ENCODE data around the gene E2F2.

Gene E2F2

DNA sequence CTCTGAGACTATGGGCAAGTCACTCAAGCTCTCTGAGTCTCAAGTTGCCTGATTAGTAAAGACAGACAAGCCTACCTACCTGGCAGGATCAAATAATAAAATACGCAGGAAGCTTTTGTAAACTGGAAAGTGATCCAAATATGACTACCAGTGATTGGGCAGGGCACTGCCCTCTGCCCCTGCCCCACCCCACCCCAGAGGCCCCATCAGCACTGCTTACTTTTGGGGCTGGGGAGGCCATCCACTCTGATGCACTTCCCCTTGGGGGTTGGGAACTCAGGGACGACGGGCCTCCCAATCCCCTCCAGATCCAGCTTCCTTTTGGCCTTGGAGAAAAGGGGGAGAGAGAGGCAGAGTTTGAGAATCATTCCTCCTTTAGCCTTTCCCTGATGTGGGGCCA lies 6.9 kb downstream of the E2F2 start:
- H3K36me3 ChIP-seq (ENCODE audit: control insufficient read depth in 4 of 4, insufficient read depth in 4 of 4, low read length in 3 of 4), result peaks cover 0 to 23% (median 10%) of the 10 kb centered on the region in 4 experiments
- no peaks in the 10 kb centered on the region for H3K27me3 ChIP-seq (replicated peaks in 2 of 5; ENCODE audit: control insufficient read depth in 4 of 5, insufficient read depth in 5 of 5, low read length in 4 of 5)
- H3K27ac ChIP-seq (ENCODE audit: insufficient read depth in 1 of 2, low read depth in 1 of 2, low read length in 2 of 2, poor library complexity in 1 of 2, severe bottlenecking in 2 of 2), result no peak overlapping the region
- POLR2A ChIA-PET, result interaction anchor here (0.8 to 1.4 kb wide), 2 partner anchors 26 to 34 kb away, joined by 4 to 8 read pairs; no protein-coding TSS in a partner anchor
- peaks cover 26 to 59% (median 54%) of the 10 kb centered on the region in 4 experiments for H3K4me1 ChIP-seq (ENCODE audit: control extremely low read depth in 1 of 4, control insufficient read depth in 4 of 4, insufficient read depth in 4 of 4, low read length in 3 of 4)
- H3K4me3 ChIP-seq (ENCODE audit: control insufficient read depth in 1 of 7, extremely low read depth in 1 of 7, insufficient read depth in 4 of 7, low read depth in 2 of 7, low read length in 6 of 7), result no peak overlapping the region
- DNase-seq, result no peak
- CTCF ChIA-PET, result interaction anchor here (0.9 to 7.7 kb wide), 12 partner anchors 9 to 115 kb away, joined by 3 to 98 read pairs (median 4); no protein-coding TSS in a partner anchor
- no peaks in the 10 kb centered on the region for H3K9me3 ChIP-seq (ENCODE audit: control extremely low read depth in 1 of 5, control insufficient read depth in 4 of 5, insufficient read depth in 2 of 5, low read depth in 1 of 5, low read length in 4 of 5)
- WGBS (ENCODE audit: insufficient coverage), result 100% methylated on average over 1 of the region's 3 CpGs

DNA sequence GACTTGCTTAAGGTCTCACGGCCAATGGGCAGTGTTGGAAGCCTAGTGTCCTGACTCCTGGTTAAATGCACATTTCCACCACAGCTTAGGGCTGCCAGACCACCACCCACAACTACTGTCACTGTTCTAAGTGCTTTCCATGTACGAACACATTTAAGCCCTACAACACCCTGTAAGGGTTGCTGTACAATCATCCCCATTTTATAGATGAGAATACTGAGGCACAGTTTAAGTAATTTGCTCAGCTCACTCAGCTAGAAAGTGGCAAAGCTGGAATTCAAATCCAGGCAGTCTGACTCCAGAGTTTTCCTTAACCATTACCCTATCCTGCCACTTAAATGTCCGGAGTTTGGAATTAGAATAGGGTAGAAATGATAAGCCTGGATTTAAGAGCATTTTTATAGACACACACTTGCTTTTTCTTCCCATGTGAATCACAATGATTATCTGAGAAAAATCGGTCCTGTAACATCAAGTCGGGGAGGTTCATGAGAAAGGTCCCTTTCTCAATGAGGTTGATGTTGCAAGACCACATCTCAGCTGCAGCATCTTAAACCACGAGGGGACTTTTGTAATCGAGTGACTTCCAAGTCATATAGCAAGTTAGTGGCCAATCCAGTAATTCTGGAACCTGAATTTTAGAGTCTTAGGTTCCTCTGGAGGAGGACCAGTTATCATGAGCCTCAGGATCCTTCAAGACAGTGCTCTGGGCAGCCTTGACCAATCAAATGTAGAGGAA lies 8.6 kb downstream of the E2F2 start:
- Histone ChIP-seq H3K9me3 (ENCODE audit: control extremely low read depth in 1 of 5, control insufficient read depth in 4 of 5, insufficient read depth in 2 of 5, low read depth in 1 of 5, low read length in 4 of 5) (no peaks in the 10 kb centered on the region), H3K4me1 (ENCODE audit: control extremely low read depth in 1 of 4, control insufficient read depth in 4 of 4, insufficient read depth in 4 of 4, low read length in 3 of 4) (peaks cover 13 to 42% (median 36%) of the 10 kb centered on the region in 4 experiments), H3K4me3 (ENCODE audit: control insufficient read depth in 1 of 7, extremely low read depth in 1 of 7, insufficient read depth in 4 of 7, low read depth in 2 of 7, low read length in 6 of 7) (no peak overlapping the region), H3K27me3 (replicated peaks in 2 of 5; ENCODE audit: control insufficient read depth in 4 of 5, insufficient read depth in 5 of 5, low read length in 4 of 5) (no peaks in the 10 kb centered on the region), H3K27ac (ENCODE audit: insufficient read depth in 1 of 2, low read depth in 1 of 2, low read length in 2 of 2, poor library complexity in 1 of 2, severe bottlenecking in 2 of 2) (no peak overlapping the region), H3K36me3 (ENCODE audit: control insufficient read depth in 4 of 4, insufficient read depth in 4 of 4, low read length in 3 of 4) (peaks cover 0 to 34% (median 18%) of the 10 kb centered on the region in 4 experiments)
- ChIA-PET CTCF (interaction anchor here (0.8 to 2.0 kb wide), 6 partner anchors 9 to 342 kb away, joined by 3 to 9 read pairs (median 4); partner anchors contain the start of gene E2F2), POLR2A (no interaction called here)
- 68% methylated on average over 5 of the region's 7 CpGs for WGBS (ENCODE audit: insufficient coverage)
- peak in 2 of 3 donors; percentile 69 to 80 for DNase-seq

DNA sequence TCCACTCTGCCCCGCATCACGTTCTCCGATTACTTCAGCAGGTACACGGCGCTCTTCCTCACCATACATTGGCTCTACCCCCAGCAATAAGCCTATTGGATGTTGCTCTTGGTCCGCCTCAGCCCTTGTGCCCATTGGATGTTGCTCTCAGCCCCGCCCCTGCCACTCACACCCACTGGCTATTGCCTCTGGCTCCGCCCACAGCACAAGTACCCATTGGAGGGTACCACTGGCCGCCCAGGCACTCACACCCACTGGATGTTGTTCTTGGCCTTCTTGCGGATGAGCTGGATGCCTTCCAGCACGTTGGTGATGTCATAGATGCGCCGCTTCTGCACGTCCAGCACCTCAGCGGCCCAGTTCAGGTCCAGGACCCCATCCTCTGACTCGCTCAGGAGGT lies 9.4 kb downstream of the E2F2 start:
- ChIA-PET POLR2A (no interaction called here), CTCF (interaction anchor here (1.0 to 2.0 kb wide), 6 partner anchors 18 to 343 kb away, joined by 3 to 9 read pairs (median 4); no protein-coding TSS in a partner anchor)

GRCh38 chr1:23517581-23517980 lies 13.5 kb downstream of the E2F2 start:
- Histone ChIP-seq H3K4me3 (ENCODE audit: control insufficient read depth in 1 of 7, extremely low read depth in 1 of 7, insufficient read depth in 4 of 7, low read depth in 2 of 7, low read length in 6 of 7) (no peak overlapping the region), H3K27me3 (replicated peaks in 2 of 5; ENCODE audit: control insufficient read depth in 4 of 5, insufficient read depth in 5 of 5, low read length in 4 of 5) (no peaks in the 10 kb centered on the region), H3K9me3 (ENCODE audit: control extremely low read depth in 1 of 5, control insufficient read depth in 4 of 5, insufficient read depth in 2 of 5, low read depth in 1 of 5, low read length in 4 of 5) (no peaks in the 10 kb centered on the region), H3K4me1 (ENCODE audit: control extremely low read depth in 1 of 4, control insufficient read depth in 4 of 4, insufficient read depth in 4 of 4, low read length in 3 of 4) (peaks cover 0 to under 1% (median 0%) of the 10 kb centered on the region in 4 experiments), H3K36me3 (ENCODE audit: control insufficient read depth in 4 of 4, insufficient read depth in 4 of 4, low read length in 3 of 4) (peaks cover 4 to 61% (median 35%) of the 10 kb centered on the region in 4 experiments), H3K27ac (ENCODE audit: insufficient read depth in 1 of 2, low read depth in 1 of 2, low read length in 2 of 2, poor library complexity in 1 of 2, severe bottlenecking in 2 of 2) (no peak overlapping the region)
- ChIA-PET POLR2A (no interaction called here), CTCF (interaction anchor here (0.9 to 4.7 kb wide), 4 partner anchors 9 to 22 kb away, joined by 3 to 41 read pairs (median 10); no protein-coding TSS in a partner anchor)
- 98% methylated on average over 7 of the region's 9 CpGs for WGBS (ENCODE audit: insufficient coverage)
- DNase-seq, result no peak

More for the DNA sequence above, 9.4 kb downstream of the E2F2 start:
- no peak overlapping the region for H3K4me3 ChIP-seq (ENCODE audit: control insufficient read depth in 1 of 7, extremely low read depth in 1 of 7, insufficient read depth in 4 of 7, low read depth in 2 of 7, low read length in 6 of 7)
- peaks cover 13 to 33% (median 28%) of the 10 kb centered on the region in 4 experiments for H3K4me1 ChIP-seq (ENCODE audit: control extremely low read depth in 1 of 4, control insufficient read depth in 4 of 4, insufficient read depth in 4 of 4, low read length in 3 of 4)
- H3K27ac ChIP-seq (ENCODE audit: insufficient read depth in 1 of 2, low read depth in 1 of 2, low read length in 2 of 2, poor library complexity in 1 of 2, severe bottlenecking in 2 of 2), result no peak overlapping the region
- no peaks in the 10 kb centered on the region for H3K27me3 ChIP-seq (replicated peaks in 2 of 5; ENCODE audit: control insufficient read depth in 4 of 5, insufficient read depth in 5 of 5, low read length in 4 of 5)
- H3K9me3 ChIP-seq (ENCODE audit: control extremely low read depth in 1 of 5, control insufficient read depth in 4 of 5, insufficient read depth in 2 of 5, low read depth in 1 of 5, low read length in 4 of 5), result no peaks in the 10 kb centered on the region
- peaks cover 0 to 38% (median 21%) of the 10 kb centered on the region in 4 experiments for H3K36me3 ChIP-seq (ENCODE audit: control insufficient read depth in 4 of 4, insufficient read depth in 4 of 4, low read length in 3 of 4)
- over 99% methylated on average over 14 of the region's 16 CpGs for WGBS (ENCODE audit: insufficient coverage)
- no peak for DNase-seq

- H3K27ac ChIP-seq (ENCODE audit: insufficient read depth in 1 of 2, low read depth in 1 of 2, low read length in 2 of 2, poor library complexity in 1 of 2, severe bottlenecking in 2 of 2), result no peak overlapping the region
- H3K36me3 ChIP-seq (ENCODE audit: control insufficient read depth in 4 of 4, insufficient read depth in 4 of 4, low read length in 3 of 4), result peaks cover 5 to 53% (median 30%) of the 10 kb centered on the region in 4 experiments
- H3K9me3 ChIP-seq (ENCODE audit: control extremely low read depth in 1 of 5, control insufficient read depth in 4 of 5, insufficient read depth in 2 of 5, low read depth in 1 of 5, low read length in 4 of 5), result no peaks in the 10 kb centered on the region
- ChIA-PET CTCF (interaction anchor here (1.2 to 4.5 kb wide), 6 partner anchors 9 to 24 kb away, joined by 3 to 41 read pairs (median 7); no protein-coding TSS in a partner anchor), POLR2A (no interaction called here)
- H3K4me1 ChIP-seq (ENCODE audit: control extremely low read depth in 1 of 4, control insufficient read depth in 4 of 4, insufficient read depth in 4 of 4, low read length in 3 of 4), result no peaks in the 10 kb centered on the region
- no peak overlapping the region for H3K4me3 ChIP-seq (ENCODE audit: control insufficient read depth in 1 of 7, extremely low read depth in 1 of 7, insufficient read depth in 4 of 7, low read depth in 2 of 7, low read length in 6 of 7)
- WGBS (ENCODE audit: insufficient coverage), result 100% methylated on average over 1 of the region's 4 CpGs
- no peak for DNase-seq
- H3K27me3 ChIP-seq (replicated peaks in 2 of 5; ENCODE audit: control insufficient read depth in 4 of 5, insufficient read depth in 5 of 5, low read length in 4 of 5), result no peaks in the 10 kb centered on the region
These were observed 15.1 kb downstream of the E2F2 start for GRCh38 chr1:23515905-23516304.

DNA sequence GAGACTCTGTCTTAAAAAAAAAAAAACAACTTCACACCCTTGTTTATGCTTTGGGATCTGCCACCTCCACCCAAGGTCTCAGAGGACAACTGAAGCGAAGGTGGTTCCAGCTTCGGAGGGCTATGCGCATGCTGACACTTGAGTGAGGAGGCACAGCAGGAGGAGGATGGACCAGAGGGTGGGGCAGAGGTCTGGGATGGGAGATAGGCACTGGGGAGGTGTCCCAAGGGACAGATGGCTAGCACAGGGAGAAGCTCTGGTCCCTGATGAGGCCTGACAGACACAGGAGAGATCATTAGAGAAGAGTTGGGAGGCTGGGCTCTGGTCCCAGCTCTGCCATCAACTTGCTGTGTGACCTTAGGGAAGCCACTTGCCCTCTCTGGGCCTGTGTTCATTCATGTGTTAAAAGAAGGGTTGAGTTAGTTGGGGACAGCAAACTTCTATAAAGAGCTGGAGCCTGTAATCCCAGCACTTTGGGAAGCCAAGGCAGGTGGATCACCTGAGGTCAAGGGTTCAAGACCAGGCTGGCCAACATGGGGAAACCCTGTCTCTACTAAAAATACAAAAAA lies 16.8 kb downstream of the E2F2 start:
- Histone ChIP-seq H3K27ac (ENCODE audit: insufficient read depth in 1 of 2, low read depth in 1 of 2, low read length in 2 of 2, poor library complexity in 1 of 2, severe bottlenecking in 2 of 2) (no peak overlapping the region), H3K36me3 (ENCODE audit: control insufficient read depth in 4 of 4, insufficient read depth in 4 of 4, low read length in 3 of 4) (peaks cover 12 to 57% (median 33%) of the 10 kb centered on the region in 4 experiments), H3K4me3 (ENCODE audit: control insufficient read depth in 1 of 7, extremely low read depth in 1 of 7, insufficient read depth in 4 of 7, low read depth in 2 of 7, low read length in 6 of 7) (no peak overlapping the region), H3K27me3 (replicated peaks in 2 of 5; ENCODE audit: control insufficient read depth in 4 of 5, insufficient read depth in 5 of 5, low read length in 4 of 5) (no peaks in the 10 kb centered on the region), H3K4me1 (ENCODE audit: control extremely low read depth in 1 of 4, control insufficient read depth in 4 of 4, insufficient read depth in 4 of 4, low read length in 3 of 4) (no peaks in the 10 kb centered on the region), H3K9me3 (ENCODE audit: control extremely low read depth in 1 of 5, control insufficient read depth in 4 of 5, insufficient read depth in 2 of 5, low read depth in 1 of 5, low read length in 4 of 5) (no peaks in the 10 kb centered on the region)
- POLR2A ChIA-PET, result no interaction called here
- 100% methylated on average over 3 of the region's 3 CpGs for WGBS (ENCODE audit: insufficient coverage)
- no peak for DNase-seq
- CTCF ChIA-PET, result interaction anchor here (1.7 to 4.5 kb wide), 4 partner anchors 11 to 18 kb away, joined by 4 to 41 read pairs (median 6); no protein-coding TSS in a partner anchor
